D721Med (cell line): ENCODE results near the gene TXNL4B.

Experiments used
- DNase-seq: peaks from one replicate; pipeline ENCODE4 v3.0.0; 2011; ENCODE audit warnings: low spot score; ENCODE audit not compliant: insufficient read length
- FAIRE-seq: peaks from 2 replicates; lab custom pipeline; 2011; peaks lifted over from hg19 to GRCh38; lab: Jason Lieb, UNC
- CTCF ChIP-seq: IDR thresholded peaks from 2 replicates; pipeline ENCODE4 v1.5.1; 2012; ENCODE audit warnings: mild to moderate bottlenecking, control low read depth; ENCODE audit not compliant: insufficient read depth; ENCODE audit errors: missing control alignments

The TXNL4B gene

GRCh38 chr16:72132726-72133125 is 39.3 kb upstream of the TXNL4B start:
- TF ChIP-seq CTCF = no peak
- no peak for FAIRE-seq

GRCh38 chr16:72131036-72131435 is 37.6 kb upstream of the TXNL4B start:
- TF ChIP-seq CTCF = no peak
- no peak for FAIRE-seq
- DNase-seq = no peak

More at GRCh38 chr16:72132726-72133125, 39.3 kb upstream of the TXNL4B start:
- DNase-seq = no peak

GRCh38 chr16:72129976-72130656 is 36.7 kb upstream of the TXNL4B start:
- DNase-seq (no peak), FAIRE-seq (no peak)
- no peak for TF ChIP-seq CTCF

GRCh38 chr16:72128701-72129100 is 35.3 kb upstream of the TXNL4B start:
- no peak for FAIRE-seq
- TF ChIP-seq CTCF = no peak
- no peak for DNase-seq

- DNase-seq (no peak), FAIRE-seq (no peak)
- no peak for TF ChIP-seq CTCF
Measured at GRCh38 chr16:72126429-72126765, 33.0 kb upstream of the TXNL4B start.

GRCh38 chr16:72125635-72126428 is 32.4 kb upstream of the TXNL4B start:
- no peak for FAIRE-seq
- TF ChIP-seq CTCF = no peak
- no peak for DNase-seq
